Measurements from ENCODE around the gene TPI1. TPM values are rescaled to one million over a fixed set of nuclear protein-coding genes. Genes with fewer than 3 reads are reported as not detected.
A peak's percentile ranks its signal among the peaks of the same experiment; 100 is the strongest.

The TPI1 gene
- total RNA-seq, 1 experiment from 2014 or later: 1,045 TPM

DNA sequence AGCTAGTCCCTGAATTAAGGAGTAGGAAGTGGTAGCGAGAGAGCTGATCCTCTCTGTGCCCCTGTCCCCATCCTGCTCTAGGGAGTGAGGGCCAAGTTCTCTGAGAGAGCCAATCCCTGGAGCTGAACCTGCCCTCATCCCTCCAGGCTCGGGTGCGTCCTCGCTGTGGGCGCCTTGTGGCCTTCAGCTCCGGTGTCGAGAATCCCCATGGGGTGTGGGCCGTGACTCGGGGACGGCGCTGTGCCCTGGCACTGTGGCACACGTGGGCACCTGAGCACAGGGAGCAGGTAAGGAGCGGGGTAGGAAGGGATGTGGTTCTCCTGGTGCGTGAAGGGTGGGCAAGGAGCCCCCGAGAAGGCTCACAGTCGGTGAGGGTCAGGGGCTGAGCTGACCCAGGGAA, 28.5 kb upstream of the TPI1 start:
- no peak overlapping the region for H3K4me3 Mint-ChIP-seq
- H3K9me3 Mint-ChIP-seq: no peaks in the 10 kb centered on the region
- POLR2A ChIA-PET: interaction anchor here (2.2 kb wide), 1 partner anchor 13 kb away, joined by 9 read pairs; the partner anchor contains the start of genes CDCA3 and USP5
- H3K36me3 Mint-ChIP-seq: peaks cover 49% of the 10 kb centered on the region
- CTCF ChIA-PET: interaction anchor here (0.8 to 5.1 kb wide), 6 partner anchors 14 to 122 kb away, joined by 3 to 28 read pairs (median 6); partner anchors contain the start of genes CDCA3, MLF2, PTMS and SPSB2
- TF ChIP-seq NR1H2 (CRISPR knock-in tag; IDR thresholded peaks at IDR 0.05) (no peak), NFYB (CRISPR knock-in tag; conservative IDR thresholded peaks at IDR 0.05; ENCODE audit: low read depth) (no peak)
- TF ChIP-seq, protein P1, sequence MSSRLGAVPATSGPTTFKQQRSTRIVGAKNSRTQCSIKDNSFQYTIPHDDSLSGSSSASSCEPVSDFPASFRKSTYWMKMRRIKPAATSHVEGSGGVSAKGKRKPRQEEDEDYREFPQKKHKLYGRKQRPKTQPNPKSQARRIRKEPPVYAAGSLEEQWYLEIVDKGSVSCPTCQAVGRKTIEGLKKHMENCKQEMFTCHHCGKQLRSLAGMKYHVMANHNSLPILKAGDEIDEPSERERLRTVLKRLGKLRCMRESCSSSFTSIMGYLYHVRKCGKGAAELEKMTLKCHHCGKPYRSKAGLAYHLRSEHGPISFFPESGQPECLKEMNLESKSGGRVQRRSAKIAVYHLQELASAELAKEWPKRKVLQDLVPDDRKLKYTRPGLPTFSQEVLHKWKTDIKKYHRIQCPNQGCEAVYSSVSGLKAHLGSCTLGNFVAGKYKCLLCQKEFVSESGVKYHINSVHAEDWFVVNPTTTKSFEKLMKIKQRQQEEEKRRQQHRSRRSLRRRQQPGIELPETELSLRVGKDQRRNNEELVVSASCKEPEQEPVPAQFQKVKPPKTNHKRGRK (CRISPR knock-in tag; IDR thresholded peaks at IDR 0.05; ENCODE audit: borderline replicate concordance): no peak
- no peaks in the 10 kb centered on the region for H3K27me3 Mint-ChIP-seq (ENCODE audit: low read depth)
- H3K27ac Mint-ChIP-seq: no peak overlapping the region
- peaks cover 18% of the 10 kb centered on the region for H3K4me1 Mint-ChIP-seq
- ATAC-seq: no peak
- DNase-seq (ENCODE audit: low spot score): no peak

DNA sequence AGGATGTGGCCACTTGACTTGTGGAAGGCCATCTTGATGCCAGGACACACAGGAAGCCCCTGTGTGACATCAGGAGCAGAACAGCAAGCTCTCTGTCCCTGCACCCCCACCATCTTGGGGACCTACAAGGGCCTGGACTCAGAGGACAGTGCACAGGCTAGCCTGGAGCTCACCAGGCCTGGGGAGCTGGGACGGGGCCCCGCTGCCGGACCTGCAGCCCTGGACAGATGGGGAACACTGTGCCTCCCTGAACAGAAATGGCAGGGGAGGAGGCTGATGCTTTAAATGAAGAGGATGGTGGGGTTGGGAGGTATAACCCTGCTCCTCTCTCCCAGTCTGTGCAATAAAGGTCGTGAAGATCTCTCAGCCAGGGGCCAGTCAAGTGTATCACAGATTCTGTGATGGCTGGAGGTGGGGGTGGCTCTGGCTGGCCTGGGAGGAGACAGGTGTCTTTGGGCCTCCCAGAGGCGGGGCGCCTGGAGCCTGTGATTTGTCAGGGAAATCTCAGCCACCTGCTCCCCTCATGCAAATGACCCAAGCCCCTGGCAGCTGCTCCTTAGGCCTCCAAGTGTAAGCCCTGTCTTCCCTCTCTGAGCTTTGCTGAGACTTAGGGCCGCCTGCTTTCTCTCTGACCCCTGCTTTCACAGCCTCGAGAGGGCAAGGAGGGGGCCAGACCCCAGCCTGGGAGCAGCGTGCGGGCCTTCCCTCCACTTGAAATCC, 27.7 kb upstream of the TPI1 start:
- DNase-seq (ENCODE audit: low spot score) (peak; percentile 73), ATAC-seq (peak; percentile 73)
- TF ChIP-seq ZBTB21 (CRISPR knock-in tag; IDR thresholded peaks at IDR 0.05; ENCODE audit: borderline replicate concordance) (no peak), GABPB1 (CRISPR knock-in tag; IDR thresholded peaks at IDR 0.05) (no peak), NFE2L1 (CRISPR knock-in tag; IDR thresholded peaks at IDR 0.05) (no peak), RORB (CRISPR knock-in tag; IDR thresholded peaks at IDR 0.05) (no peak), JAZF1 (CRISPR knock-in tag; IDR thresholded peaks at IDR 0.05) (no peak), ETV6 (CRISPR knock-in tag; IDR thresholded peaks at IDR 0.05) (no peak), OVOL2 (CRISPR knock-in tag; IDR thresholded peaks at IDR 0.05; ENCODE audit: borderline replicate concordance) (no peak), EMX1 (CRISPR knock-in tag; IDR thresholded peaks at IDR 0.05) (no peak), PRRX2 (CRISPR knock-in tag; IDR thresholded peaks at IDR 0.05) (no peak), RELA (CRISPR knock-in tag; IDR thresholded peaks at IDR 0.05; ENCODE audit: borderline replicate concordance) (no peak)
- TF ChIP-seq, protein P2, sequence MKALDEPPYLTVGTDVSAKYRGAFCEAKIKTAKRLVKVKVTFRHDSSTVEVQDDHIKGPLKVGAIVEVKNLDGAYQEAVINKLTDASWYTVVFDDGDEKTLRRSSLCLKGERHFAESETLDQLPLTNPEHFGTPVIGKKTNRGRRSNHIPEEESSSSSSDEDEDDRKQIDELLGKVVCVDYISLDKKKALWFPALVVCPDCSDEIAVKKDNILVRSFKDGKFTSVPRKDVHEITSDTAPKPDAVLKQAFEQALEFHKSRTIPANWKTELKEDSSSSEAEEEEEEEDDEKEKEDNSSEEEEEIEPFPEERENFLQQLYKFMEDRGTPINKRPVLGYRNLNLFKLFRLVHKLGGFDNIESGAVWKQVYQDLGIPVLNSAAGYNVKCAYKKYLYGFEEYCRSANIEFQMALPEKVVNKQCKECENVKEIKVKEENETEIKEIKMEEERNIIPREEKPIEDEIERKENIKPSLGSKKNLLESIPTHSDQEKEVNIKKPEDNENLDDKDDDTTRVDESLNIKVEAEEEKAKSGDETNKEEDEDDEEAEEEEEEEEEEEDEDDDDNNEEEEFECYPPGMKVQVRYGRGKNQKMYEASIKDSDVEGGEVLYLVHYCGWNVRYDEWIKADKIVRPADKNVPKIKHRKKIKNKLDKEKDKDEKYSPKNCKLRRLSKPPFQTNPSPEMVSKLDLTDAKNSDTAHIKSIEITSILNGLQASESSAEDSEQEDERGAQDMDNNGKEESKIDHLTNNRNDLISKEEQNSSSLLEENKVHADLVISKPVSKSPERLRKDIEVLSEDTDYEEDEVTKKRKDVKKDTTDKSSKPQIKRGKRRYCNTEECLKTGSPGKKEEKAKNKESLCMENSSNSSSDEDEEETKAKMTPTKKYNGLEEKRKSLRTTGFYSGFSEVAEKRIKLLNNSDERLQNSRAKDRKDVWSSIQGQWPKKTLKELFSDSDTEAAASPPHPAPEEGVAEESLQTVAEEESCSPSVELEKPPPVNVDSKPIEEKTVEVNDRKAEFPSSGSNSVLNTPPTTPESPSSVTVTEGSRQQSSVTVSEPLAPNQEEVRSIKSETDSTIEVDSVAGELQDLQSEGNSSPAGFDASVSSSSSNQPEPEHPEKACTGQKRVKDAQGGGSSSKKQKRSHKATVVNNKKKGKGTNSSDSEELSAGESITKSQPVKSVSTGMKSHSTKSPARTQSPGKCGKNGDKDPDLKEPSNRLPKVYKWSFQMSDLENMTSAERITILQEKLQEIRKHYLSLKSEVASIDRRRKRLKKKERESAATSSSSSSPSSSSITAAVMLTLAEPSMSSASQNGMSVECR (CRISPR knock-in tag; IDR thresholded peaks at IDR 0.05; ENCODE audit: borderline replicate concordance): no peak
- TF ChIP-seq, protein P3, sequence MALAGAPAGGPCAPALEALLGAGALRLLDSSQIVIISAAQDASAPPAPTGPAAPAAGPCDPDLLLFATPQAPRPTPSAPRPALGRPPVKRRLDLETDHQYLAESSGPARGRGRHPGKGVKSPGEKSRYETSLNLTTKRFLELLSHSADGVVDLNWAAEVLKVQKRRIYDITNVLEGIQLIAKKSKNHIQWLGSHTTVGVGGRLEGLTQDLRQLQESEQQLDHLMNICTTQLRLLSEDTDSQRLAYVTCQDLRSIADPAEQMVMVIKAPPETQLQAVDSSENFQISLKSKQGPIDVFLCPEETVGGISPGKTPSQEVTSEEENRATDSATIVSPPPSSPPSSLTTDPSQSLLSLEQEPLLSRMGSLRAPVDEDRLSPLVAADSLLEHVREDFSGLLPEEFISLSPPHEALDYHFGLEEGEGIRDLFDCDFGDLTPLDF (CRISPR knock-in tag; IDR thresholded peaks at IDR 0.05): no peak
- TF ChIP-seq, protein P4, sequence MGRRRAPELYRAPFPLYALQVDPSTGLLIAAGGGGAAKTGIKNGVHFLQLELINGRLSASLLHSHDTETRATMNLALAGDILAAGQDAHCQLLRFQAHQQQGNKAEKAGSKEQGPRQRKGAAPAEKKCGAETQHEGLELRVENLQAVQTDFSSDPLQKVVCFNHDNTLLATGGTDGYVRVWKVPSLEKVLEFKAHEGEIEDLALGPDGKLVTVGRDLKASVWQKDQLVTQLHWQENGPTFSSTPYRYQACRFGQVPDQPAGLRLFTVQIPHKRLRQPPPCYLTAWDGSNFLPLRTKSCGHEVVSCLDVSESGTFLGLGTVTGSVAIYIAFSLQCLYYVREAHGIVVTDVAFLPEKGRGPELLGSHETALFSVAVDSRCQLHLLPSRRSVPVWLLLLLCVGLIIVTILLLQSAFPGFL (CRISPR knock-in tag; IDR thresholded peaks at IDR 0.05; ENCODE audit: borderline replicate concordance): no peak
- TF ChIP-seq, protein P5, sequence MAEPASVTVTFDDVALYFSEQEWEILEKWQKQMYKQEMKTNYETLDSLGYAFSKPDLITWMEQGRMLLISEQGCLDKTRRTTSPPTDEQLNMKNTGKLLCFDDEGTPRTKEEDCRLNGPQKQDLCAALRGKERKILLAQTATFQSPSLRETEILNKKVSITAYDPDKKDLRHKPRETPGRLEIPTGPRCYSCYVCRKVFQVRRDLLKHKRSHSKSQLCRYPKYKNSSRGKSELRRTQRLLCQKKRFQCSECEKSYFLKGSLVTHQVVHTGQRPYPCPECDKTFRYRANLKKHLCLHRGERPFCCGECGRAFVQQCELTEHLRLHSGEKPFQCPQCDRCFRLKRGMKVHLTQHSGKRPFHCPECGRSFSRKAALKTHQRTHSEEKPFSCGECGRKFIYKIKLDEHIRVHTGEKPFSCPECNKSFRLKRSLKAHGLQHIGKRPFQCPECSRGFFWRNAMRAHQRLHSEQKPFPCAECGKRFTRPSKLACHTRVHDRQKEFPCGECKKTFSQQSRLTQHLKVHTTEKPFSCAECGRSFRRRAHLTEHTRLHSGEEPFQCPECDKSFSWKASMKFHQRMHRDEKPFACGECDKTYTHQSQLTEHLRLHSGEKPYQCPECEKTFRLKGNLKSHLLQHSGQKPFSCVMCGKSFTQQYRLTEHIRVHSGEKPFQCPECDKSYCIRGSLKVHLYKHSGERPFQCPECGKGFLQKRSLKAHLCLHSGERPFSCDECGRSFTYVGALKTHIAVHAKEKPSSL (CRISPR knock-in tag; conservative IDR thresholded peaks at IDR 0.05): no peak
- TF ChIP-seq, protein P6, sequence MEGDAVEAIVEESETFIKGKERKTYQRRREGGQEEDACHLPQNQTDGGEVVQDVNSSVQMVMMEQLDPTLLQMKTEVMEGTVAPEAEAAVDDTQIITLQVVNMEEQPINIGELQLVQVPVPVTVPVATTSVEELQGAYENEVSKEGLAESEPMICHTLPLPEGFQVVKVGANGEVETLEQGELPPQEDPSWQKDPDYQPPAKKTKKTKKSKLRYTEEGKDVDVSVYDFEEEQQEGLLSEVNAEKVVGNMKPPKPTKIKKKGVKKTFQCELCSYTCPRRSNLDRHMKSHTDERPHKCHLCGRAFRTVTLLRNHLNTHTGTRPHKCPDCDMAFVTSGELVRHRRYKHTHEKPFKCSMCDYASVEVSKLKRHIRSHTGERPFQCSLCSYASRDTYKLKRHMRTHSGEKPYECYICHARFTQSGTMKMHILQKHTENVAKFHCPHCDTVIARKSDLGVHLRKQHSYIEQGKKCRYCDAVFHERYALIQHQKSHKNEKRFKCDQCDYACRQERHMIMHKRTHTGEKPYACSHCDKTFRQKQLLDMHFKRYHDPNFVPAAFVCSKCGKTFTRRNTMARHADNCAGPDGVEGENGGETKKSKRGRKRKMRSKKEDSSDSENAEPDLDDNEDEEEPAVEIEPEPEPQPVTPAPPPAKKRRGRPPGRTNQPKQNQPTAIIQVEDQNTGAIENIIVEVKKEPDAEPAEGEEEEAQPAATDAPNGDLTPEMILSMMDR (IDR thresholded peaks at IDR 0.05): no peak
- ChIA-PET CTCF (interaction anchor here (0.8 to 5.1 kb wide), 7 partner anchors 13 to 122 kb away, joined by 3 to 28 read pairs (median 5); partner anchors contain the start of genes CDCA3, MLF2, PTMS and SPSB2), POLR2A (interaction anchor here (0.5 to 2.2 kb wide), 3 partner anchors 12 to 150 kb away, joined by 3 to 9 read pairs (median 3); partner anchors contain the start of genes CDCA3 and USP5)
- H3K27me3 Mint-ChIP-seq (ENCODE audit: low read depth): no peaks in the 10 kb centered on the region
- H3K27ac Mint-ChIP-seq: no peak overlapping the region; the same call in 1 of the 2 replicates
- H3K4me3 Mint-ChIP-seq: no peak overlapping the region
- peaks cover 18% of the 10 kb centered on the region for H3K4me1 Mint-ChIP-seq
- H3K36me3 Mint-ChIP-seq: peaks cover 47% of the 10 kb centered on the region
- H3K9me3 Mint-ChIP-seq: no peaks in the 10 kb centered on the region

All from WTC11 (cell line).